PC-9 (cell line): Measurements from ENCODE around the gene SETBP1. TPM values are rescaled to one million over a fixed set of nuclear protein-coding genes. Genes with fewer than 3 reads are reported as not detected.

ENCODE experiments used
- BruUV-seq: library from RNA; stranded (reverse); fragments of 400-500 nt; replicated peaks from 2 replicates; lab custom pipeline; 2021; lab: Mats Ljungman, UMichigan
- CTCF ChIA-PET: fragments of 300-600 bp; sonication (Branson Sonifier 250); formaldehyde crosslinking; loops from one replicate; lab custom pipeline; 2022; ENCODE audit warnings: antibody characterized with exemption; lab: Charles Lee
- POLR2A ChIA-PET: fragments of 300-600 bp; sonication (Branson Sonifier 250); formaldehyde crosslinking; loops from one replicate; lab custom pipeline; 2022; ENCODE audit warnings: antibody characterized with exemption; ENCODE audit not compliant: unreplicated experiment; lab: Charles Lee
- DNase-seq, 2 experiments: peaks; one replicate each; pipeline versions ENCODE4 v3.0.0 to v3.0.0-alpha.2; 2015 to 2022; ENCODE audit warnings: mixed read lengths in 1 of 2
- H2AFZ ChIP-seq: fragments of 200-600 bp; sonication (generic); 2 replicates; pipeline ENCODE4 v1.8.1; 2017; ENCODE audit warnings: antibody characterized with exemption
- H3F3A ChIP-seq: fragments of 200-600 bp; sonication (generic); 2 replicates; pipeline ENCODE4 v1.8.1; 2017; ENCODE audit warnings: antibody characterized with exemption, mild to moderate bottlenecking, low read depth; ENCODE audit not compliant: insufficient read depth
- H3K27ac ChIP-seq: fragments of 200-600 bp; sonication (generic); 2 replicates; pipeline ENCODE4 v1.6.1; 2016; ENCODE audit warnings: mixed run types
- H3K27me3 ChIP-seq: fragments of 200-600 bp; sonication (generic); 2 replicates; pipeline ENCODE4 v1.6.1; 2016; ENCODE audit warnings: low read depth, mixed run types; ENCODE audit not compliant: insufficient read depth
- H3K36me3 ChIP-seq: fragments of 200-600 bp; sonication (generic); 2 replicates; pipeline ENCODE4 v1.6.1; 2016; ENCODE audit warnings: low read depth, mixed run types
- H3K4me1 ChIP-seq: fragments of 200-600 bp; sonication (generic); replicated peaks from 2 replicates; pipeline ENCODE4 v1.6.1; 2016; ENCODE audit warnings: mixed run types; ENCODE audit not compliant: insufficient read depth
- H3K4me2 ChIP-seq: fragments of 200-600 bp; sonication (generic); 2 replicates; pipeline ENCODE4 v1.6.1; 2017; ENCODE audit warnings: mixed run types
- H3K4me3 ChIP-seq: fragments of 200-600 bp; sonication (generic); 2 replicates; pipeline ENCODE4 v1.6.1; 2016; ENCODE audit warnings: mixed run types
- H3K79me2 ChIP-seq: fragments of 200-600 bp; sonication (generic); 2 replicates; pipeline ENCODE4 v1.6.1; 2017; ENCODE audit warnings: low read depth, mixed run types
- H3K9me2 ChIP-seq: fragments of 200-600 bp; sonication (generic); 2 replicates; pipeline ENCODE4 v1.8.1; 2017; ENCODE audit warnings: mild to moderate bottlenecking; ENCODE audit not compliant: insufficient read depth
- H3K9me3 ChIP-seq: fragments of 200-600 bp; sonication (generic); 2 replicates; pipeline ENCODE4 v1.8.1; 2016; ENCODE audit warnings: low read depth; ENCODE audit not compliant: insufficient read depth
- H4K20me1 ChIP-seq: fragments of 200-600 bp; sonication (generic); 2 replicates; pipeline ENCODE4 v1.8.1; 2017; ENCODE audit not compliant: insufficient read depth
- EZH2 ChIP-seq: fragments of 200-600 bp; sonication (generic); IDR thresholded peaks from 2 replicates; pipeline ENCODE4 v1.8.0; 2017; ENCODE audit warnings: antibody characterized with exemption, low read depth
- intact Hi-C: fragments of 100-400 bp; cut with micrococcal nuclease; formaldehyde crosslinking; loops from one replicate; pipeline ENCODE4 v1.10.0; 2022; ENCODE audit not compliant: unreplicated experiment
- total RNA-seq: library from RNA; stranded (reverse); gene quantifications from 2 replicates; pipeline ENCODE4 v1.2.3, GENCODE V29; 2021
- TF ChIP-seq, protein P1 (sequence below): fragments of 200-600 bp; sonication (generic); conservative IDR thresholded peaks from 2 replicates; pipeline ENCODE4 v1.6.1; 2017; ENCODE audit warnings: mixed run types, antibody characterized with exemption, mild to moderate bottlenecking, moderate library complexity

The SETBP1 gene
- total RNA-seq, 1 experiment from 2014 or later = 9.0 TPM

GRCh38 chr18:45006934-45007333 is 326.2 kb downstream of the SETBP1 start:
- Histone ChIP-seq H3F3A (no peaks in the 10 kb centered on the region), H3K79me2 (no peaks in the 10 kb centered on the region), H2AFZ (no peak overlapping the region), H3K36me3 (no peaks in the 10 kb centered on the region), H4K20me1 (no peaks in the 10 kb centered on the region), H3K27me3 (no peaks in the 10 kb centered on the region), H3K4me1 (no peaks in the 10 kb centered on the region), H3K4me3 (no peak overlapping the region), H3K27ac (no peak overlapping the region), H3K4me2 (no peak overlapping the region), H3K9me2 (no peaks in the 10 kb centered on the region), H3K9me3 (no peaks in the 10 kb centered on the region)
- no peak for DNase-seq
- BruUV-seq = no TSS peak
- CTCF ChIA-PET = no interaction called here
- intact Hi-C loops = no loop called here
- POLR2A ChIA-PET = no interaction called here
- TF ChIP-seq, protein P1, sequence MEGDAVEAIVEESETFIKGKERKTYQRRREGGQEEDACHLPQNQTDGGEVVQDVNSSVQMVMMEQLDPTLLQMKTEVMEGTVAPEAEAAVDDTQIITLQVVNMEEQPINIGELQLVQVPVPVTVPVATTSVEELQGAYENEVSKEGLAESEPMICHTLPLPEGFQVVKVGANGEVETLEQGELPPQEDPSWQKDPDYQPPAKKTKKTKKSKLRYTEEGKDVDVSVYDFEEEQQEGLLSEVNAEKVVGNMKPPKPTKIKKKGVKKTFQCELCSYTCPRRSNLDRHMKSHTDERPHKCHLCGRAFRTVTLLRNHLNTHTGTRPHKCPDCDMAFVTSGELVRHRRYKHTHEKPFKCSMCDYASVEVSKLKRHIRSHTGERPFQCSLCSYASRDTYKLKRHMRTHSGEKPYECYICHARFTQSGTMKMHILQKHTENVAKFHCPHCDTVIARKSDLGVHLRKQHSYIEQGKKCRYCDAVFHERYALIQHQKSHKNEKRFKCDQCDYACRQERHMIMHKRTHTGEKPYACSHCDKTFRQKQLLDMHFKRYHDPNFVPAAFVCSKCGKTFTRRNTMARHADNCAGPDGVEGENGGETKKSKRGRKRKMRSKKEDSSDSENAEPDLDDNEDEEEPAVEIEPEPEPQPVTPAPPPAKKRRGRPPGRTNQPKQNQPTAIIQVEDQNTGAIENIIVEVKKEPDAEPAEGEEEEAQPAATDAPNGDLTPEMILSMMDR = no peak
- no peak for TF ChIP-seq EZH2

GRCh38 chr18:45007531-45007930 is 326.8 kb downstream of the SETBP1 start:
- H3F3A ChIP-seq = no peaks in the 10 kb centered on the region
- H3K4me2 ChIP-seq = no peak overlapping the region
- H3K9me2 ChIP-seq = no peaks in the 10 kb centered on the region
- H3K9me3 ChIP-seq = no peaks in the 10 kb centered on the region
- BruUV-seq = no TSS peak
- no peaks in the 10 kb centered on the region for H4K20me1 ChIP-seq
- TF ChIP-seq EZH2 = no peak
- TF ChIP-seq, protein P1 = no peak
- no peak overlapping the region for H3K4me3 ChIP-seq
- H3K36me3 ChIP-seq = no peaks in the 10 kb centered on the region
- H2AFZ ChIP-seq = no peak overlapping the region
- H3K27ac ChIP-seq = no peak overlapping the region
- ChIA-PET POLR2A (no interaction called here), CTCF (no interaction called here)
- DNase-seq = no peak
- intact Hi-C loops = no loop called here
- H3K27me3 ChIP-seq = no peaks in the 10 kb centered on the region
- H3K79me2 ChIP-seq = no peaks in the 10 kb centered on the region
- H3K4me1 ChIP-seq = no peaks in the 10 kb centered on the region

GRCh38 chr18:45008694-45009413 is 328.2 kb downstream of the SETBP1 start:
- no TSS peak for BruUV-seq

More at GRCh38 chr18:45008694-45009413, 328.2 kb downstream of the SETBP1 start:
- H2AFZ ChIP-seq = no peak overlapping the region
- H3K79me2 ChIP-seq = no peaks in the 10 kb centered on the region
- no peaks in the 10 kb centered on the region for H3K27me3 ChIP-seq
- TF ChIP-seq EZH2 = no peak
- TF ChIP-seq, protein P1 = no peak
- no peaks in the 10 kb centered on the region for H3K36me3 ChIP-seq
- ChIA-PET POLR2A (no interaction called here), CTCF (no interaction called here)
- no peaks in the 10 kb centered on the region for H3F3A ChIP-seq
- H3K9me3 ChIP-seq = no peaks in the 10 kb centered on the region
- no peak overlapping the region for H3K4me3 ChIP-seq
- H3K4me1 ChIP-seq = no peaks in the 10 kb centered on the region
- no peaks in the 10 kb centered on the region for H4K20me1 ChIP-seq
- H3K27ac ChIP-seq = no peak overlapping the region
- DNase-seq = no peak
- H3K9me2 ChIP-seq = no peaks in the 10 kb centered on the region
- no peak overlapping the region for H3K4me2 ChIP-seq
- intact Hi-C loops = no loop called here
